ENCODE results near the gene FAM184B.

The FAM184B gene

DNA sequence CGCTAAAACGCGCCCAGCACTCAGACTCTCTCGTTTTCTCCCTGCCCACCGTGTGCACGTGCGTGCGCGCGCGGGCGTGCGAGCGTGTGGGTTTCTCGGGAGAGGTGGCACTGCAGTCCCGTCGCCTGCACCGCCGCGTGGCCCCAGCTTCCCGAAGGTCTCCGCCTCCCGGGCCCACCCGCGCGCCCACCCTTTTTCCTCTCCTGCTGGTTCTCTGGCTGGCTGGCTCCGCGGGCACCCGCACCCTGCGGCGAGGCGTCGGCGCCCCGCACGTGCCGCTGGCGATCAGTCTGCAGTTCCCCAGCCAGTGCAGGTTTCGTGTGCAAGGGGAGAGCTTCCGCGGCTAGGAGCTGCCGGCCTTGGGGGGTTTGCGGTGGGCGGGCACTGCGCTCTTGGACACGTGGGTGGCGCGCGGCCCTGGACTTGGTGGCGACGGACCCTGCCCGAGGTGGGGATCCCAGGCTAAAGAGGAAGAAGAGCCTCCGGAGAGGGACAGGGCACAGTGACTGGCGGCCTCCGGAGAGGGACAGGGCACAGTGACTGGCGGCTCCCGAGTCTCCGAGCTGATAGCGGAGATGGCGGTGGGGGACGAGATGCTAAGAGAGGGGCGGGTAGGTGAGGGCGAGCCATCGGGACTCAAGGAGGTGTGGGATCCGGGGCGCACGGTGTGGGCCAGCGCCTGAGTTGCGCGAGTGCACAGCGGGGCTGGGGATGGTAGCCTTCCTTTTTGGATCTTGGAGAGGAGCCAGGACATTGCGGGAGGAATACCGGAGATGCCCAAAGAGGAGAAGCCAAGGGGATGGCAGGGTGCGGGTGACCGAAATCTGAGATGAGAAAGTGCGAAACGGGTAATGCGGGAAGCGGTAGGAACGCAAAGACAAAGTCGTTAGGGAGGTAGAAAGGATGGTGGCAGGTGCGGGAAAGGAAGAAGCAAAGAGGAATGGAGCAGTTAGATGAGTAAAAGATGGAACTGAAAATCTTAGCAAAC is at the start of gene FAM184B:
Gene FAM184B, minus strand, starts transcription at position 322 of the 988 bp plus-strand sequence. CDS start 322 bp downstream, outside the sequence.
- DNase-seq (ENCODE audit: low read depth in 2 of 2) = no peak

DNA sequence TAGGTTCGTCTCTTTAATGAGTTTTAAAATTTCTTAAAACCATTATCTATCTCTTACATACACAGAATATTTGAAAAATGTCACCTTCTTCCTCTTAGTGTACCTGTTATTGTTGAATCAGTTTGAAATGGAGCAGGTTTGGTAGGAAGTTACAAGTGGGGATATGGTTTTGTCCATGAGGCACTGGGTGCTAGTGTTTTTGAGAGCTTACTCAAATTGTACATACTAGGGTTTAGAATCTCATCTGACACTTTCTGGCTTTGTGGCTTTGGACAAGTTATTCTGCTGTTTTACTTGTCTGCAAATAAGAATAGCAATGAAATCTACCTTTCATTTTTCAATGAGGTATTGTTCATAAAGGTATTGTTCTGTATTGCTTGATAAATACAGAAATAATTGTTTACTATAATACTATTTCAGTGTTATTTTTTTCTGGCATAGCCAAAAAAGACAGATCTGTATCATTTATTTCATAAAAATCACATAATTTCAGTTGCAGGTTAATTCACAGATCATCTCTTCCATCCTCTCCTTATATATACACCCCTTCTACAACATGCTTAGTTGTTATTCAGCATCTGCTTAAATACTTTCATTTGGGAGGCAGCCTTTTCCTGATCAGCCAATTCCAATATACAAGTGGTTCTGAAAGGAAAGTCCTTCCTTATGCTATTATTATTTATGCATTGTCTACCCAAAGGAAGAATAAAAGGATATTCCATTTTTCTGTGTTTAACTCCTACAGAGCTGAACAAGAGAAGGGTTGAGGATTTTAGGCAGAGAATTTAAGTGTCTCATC is 42.6 kb upstream of the FAM184B start:
- no peak for DNase-seq (ENCODE audit: low read depth in 2 of 2)

GRCh38 chr4:17817027-17817426 is 35.6 kb upstream of the FAM184B start:
- DNase-seq (ENCODE audit: low read depth in 2 of 2) = no peak

- DNase-seq (ENCODE audit: low read depth in 2 of 2) = no peak
Measured at GRCh38 chr4:17816142-17816541, 34.7 kb upstream of the FAM184B start.

DNA sequence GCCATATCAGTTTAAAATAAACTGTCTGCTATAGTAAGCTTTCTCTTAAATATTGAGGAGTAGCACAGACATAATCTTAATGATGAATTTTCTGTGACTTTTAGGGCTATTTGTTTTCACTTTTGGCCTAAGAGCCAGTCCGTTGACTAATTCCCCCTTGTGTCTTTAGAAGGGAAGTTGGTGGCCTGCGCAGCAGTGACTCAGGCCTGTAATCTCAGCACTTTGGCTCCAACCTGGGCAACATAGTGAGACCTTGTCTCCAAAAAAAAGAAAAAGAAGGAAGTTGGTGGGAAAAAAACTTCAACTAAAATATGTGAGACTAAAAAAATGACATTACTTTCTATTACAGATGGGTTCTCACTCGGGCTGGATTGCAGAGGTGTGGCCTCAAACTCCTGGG is 32.7 kb upstream of the FAM184B start:
- no peak for DNase-seq (ENCODE audit: low read depth in 2 of 2)

GRCh38 chr4:17812801-17813200 is 31.4 kb upstream of the FAM184B start:
- DNase-seq (ENCODE audit: low read depth in 2 of 2) = no peak

GRCh38 chr4:17812125-17812524 is 30.7 kb upstream of the FAM184B start:
- no peak for DNase-seq (ENCODE audit: low read depth in 2 of 2)

DNA sequence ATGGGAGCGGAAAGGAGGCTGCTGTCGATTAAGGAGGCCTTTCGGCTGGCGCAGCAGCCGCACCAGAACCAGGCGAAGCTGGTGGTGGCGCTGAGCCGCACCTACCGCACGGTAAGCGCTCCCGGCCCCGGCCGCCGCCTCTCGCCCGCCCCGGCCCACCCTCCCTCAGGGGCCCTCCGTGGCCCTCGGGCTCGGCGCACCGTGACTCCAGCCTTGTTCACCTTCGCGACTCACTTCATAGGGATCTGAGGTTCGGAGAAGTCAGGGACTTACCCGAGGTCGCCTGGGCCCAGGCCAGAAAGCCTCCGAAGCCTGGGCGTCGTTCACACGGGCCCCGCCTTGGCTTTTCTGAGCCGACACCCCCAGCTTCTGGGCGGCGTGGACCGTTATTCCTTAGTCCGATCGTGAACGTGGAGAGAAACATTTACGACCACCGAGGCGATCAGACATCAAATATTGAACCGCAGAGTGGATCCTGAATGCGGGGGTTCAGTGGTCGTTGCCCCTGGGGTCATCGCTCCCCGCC is 29.7 kb upstream of the FAM184B start:
- no peak for DNase-seq (ENCODE audit: low read depth in 2 of 2)

DNA sequence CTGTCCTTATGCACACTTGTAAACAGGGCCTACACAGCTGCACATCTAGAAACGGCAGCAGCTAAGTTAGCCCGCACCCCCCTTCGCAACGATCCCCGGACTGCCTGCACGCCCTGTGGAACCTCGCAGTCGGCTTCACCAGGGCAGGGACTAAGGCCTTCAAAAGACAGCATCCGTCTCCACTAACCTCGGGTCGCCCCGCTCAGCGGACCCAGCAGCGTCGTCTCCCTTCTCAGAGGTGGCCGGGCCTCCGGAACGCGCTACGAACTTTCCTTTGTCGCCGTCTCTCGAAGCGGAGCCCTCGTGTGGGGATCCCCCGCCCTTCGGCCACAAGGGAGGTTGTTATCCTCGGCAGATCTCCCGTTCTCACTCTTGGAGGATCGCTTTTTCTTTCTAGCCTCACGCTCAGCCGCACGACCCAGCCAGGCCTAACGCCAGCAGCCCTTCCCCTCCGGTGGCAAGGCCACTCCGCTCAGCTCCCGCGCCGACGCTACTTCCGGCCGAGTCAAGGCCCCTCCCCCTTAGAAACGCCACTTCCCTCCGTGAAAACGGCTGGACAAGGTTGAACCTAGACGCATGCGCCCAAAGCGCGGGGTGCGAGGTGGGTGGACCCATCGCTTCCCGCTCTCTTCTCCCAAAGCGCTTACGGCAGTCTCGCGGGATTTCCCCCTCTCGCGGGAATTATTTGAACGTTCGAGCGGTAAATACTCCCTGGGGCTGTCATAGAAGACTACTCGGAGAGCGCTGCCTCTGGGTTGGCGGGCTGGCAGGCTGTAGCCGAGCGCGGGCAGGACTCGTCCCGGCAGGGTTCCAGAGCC is 29.0 kb upstream of the FAM184B start, which contains the start of the genes DCAF16 and NCAPG:
Gene DCAF16, minus strand, starts transcription at position 498 of the 818 bp plus-strand sequence. CDS start 6,616 bp downstream, outside the sequence.
Gene NCAPG, plus strand, starts transcription at position 720 of the 818 bp plus-strand sequence. CDS start 99 bp downstream, outside the sequence.
- DNase-seq (ENCODE audit: low read depth in 2 of 2) = peak; percentile 99

- DNase-seq (ENCODE audit: low read depth in 2 of 2) = no peak
Measured at GRCh38 chr4:17809667-17810066, 28.2 kb upstream of the FAM184B start.

GRCh38 chr4:17807446-17807845 is 26.0 kb upstream of the FAM184B start:
- DNase-seq (ENCODE audit: low read depth in 2 of 2) = no peak

GRCh38 chr4:17805580-17806155 is 24.2 kb upstream of the FAM184B start:
- no peak for DNase-seq (ENCODE audit: low read depth in 2 of 2)

- DNase-seq (ENCODE audit: low read depth in 2 of 2) = no peak
Measured at GRCh38 chr4:17797808-17798207, 16.4 kb upstream of the FAM184B start.

DNA sequence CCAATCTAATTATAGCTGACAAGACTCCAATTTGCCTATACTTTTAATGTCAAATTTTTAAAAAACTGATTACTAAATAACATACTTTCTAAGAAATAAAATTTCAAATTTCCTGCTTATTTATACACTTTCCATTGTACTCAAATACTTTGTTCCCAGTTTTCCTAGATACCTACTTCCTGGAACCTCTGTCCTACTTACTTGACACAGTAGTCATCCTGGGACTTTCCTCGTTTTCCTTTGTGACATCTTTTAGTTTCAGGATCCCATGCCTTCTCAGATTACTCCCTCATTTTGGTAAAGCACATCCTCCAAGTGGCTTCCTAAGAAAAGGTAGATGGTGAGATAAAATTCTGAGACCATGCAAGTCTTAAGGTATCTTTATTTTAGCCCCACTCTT is 13.3 kb upstream of the FAM184B start:
- DNase-seq (ENCODE audit: low read depth in 2 of 2) = no peak

DNA sequence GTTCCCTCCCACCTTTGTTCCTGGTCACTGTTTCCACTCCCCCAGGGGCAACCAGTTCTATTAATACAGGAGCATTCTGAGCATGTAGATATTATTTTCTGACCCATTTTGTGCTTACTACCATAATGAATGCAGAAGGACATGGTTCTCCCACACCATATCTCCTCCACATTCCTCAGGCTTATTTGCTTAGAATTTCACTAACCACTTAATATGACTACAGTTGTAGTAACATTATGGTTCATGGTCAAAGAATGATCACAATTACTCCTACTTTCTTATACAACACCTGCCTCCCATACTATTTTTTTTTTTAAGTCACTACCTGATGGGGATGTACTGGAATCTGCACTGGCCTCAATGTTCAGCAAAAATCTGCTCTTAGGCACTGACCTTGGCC is 7.5 kb upstream of the FAM184B start:
- DNase-seq (ENCODE audit: low read depth in 2 of 2) = no peak

- no peak for DNase-seq (ENCODE audit: low read depth in 2 of 2)
Measured at GRCh38 chr4:17787315-17787714, 5.9 kb upstream of the FAM184B start.

- DNase-seq (ENCODE audit: low read depth in 2 of 2) = no peak
Measured at GRCh38 chr4:17786567-17786966, 5.1 kb upstream of the FAM184B start.

DNA sequence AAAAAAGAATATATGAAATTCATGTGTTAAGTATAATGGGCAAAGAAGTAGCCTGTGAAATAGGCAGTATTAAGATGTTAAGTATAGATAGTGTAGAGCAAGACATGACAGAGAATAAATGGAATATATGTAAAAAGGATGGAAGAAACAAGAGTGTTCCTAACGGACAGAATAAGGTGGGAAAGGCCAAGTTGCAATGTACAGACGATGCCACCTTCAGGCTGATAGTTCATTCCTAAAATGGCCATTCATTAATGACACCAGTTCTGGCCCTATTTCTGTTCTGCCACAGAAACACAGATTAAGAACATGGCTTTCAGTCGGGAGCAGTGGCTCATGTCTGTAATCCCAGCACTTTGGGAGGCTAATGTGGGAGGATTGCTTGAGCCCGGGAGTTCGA is 4.4 kb upstream of the FAM184B start:
- no peak for DNase-seq (ENCODE audit: low read depth in 2 of 2)

DNA sequence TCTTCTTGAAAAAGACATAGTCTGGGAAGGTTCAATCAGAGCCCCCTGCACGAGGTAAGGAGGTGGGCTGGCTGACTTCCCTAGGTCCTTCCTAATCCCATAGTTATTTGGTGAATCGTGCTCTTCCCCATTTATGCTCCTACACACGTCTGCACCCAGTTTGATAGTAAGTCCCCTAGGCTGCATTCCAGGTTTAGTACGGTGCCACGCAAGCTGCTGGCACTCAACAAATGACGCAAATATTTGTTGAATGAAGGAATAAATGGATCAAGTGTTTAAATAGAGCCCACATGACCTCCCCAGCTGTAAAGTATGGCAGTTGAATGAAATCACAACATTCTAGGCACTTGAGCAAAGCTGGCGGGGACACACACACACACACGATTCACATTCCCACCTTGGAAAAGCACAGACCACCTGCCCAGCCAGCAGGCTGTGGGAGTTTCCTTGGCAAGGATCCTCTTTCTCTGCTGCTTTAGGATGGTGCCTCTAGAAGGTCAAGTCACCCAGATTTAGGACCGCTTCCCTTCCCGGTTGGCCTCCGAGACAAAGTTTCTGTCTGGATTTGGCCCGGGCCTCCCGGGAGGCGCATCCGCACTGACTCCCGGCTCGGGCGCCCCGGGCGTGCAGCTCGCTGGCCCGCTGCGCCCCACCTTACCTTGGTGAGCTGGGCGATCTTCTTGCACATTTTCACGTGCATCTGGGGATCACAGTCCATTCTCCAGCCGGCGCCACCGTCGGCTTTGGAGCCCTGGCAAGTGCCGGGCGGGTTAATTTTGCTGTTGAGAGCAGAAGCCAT is 721 bp downstream of the FAM184B start:
- DNase-seq (ENCODE audit: low read depth in 2 of 2) = no peak

DNA sequence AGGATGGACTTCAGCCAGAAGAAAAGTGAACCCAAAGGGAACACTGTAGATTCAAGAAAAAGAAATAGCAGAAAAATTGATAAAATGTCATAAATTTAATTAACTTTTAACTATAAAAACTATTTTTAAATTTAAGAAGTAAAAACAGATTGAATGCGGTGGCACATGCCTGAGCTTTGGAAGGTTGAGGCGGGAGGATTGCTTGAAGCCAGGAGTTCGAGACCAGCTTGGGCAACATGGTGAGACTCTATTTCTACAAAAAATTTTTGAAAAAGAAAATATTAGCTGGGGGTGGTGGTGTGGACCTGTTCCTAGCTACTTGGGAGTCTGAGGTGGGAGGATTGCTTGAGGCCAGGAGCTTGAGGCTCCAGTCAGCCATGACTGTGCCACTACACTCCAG is 3.0 kb downstream of the FAM184B start:
- no peak for DNase-seq (ENCODE audit: low read depth in 2 of 2)

All from stimulated activated CD8-positive, alpha-beta memory T cell treated with anti-CD3 and anti-CD28 coated beads, Interleukin-15, amount 100 ng/mL, for 4 hours (primary cell).